SH-SY5Y (cell line): Measurements from ENCODE around the gene CERS1.

Experiments used
- GATA2 ChIP-seq: IDR thresholded peaks from 2 replicates; pipeline ENCODE4 v1.6.1; 2011; ENCODE audit warnings: mild to moderate bottlenecking, low read depth, low read length
- GATA3 ChIP-seq: IDR thresholded peaks from 2 replicates; pipeline ENCODE4 v1.6.1; 2011; ENCODE audit warnings: low read depth, mild to moderate bottlenecking, low read length, moderate library complexity

GRCh38 chr19:18833849-18834643, 61.9 kb downstream of the CERS1 start:
- TF ChIP-seq GATA2: no peak
- no peak for TF ChIP-seq GATA3
